HG03135 (cell line): Measurements from ENCODE around the gene BEGAIN.

Experiments used
- ATAC-seq: cut with Tn5 transposase; IDR thresholded peaks from one replicate; pipeline ENCODE4 v1.9.1; 2021; ENCODE audit warnings: mild to moderate bottlenecking, moderate library complexity; ENCODE audit not compliant: unreplicated experiment

BEGAIN gene

GRCh38 chr14:100615736-100616695, 28.8 kb upstream of the BEGAIN start:
- no peak for ATAC-seq

GRCh38 chr14:100614803-100615202, 27.6 kb upstream of the BEGAIN start:
- ATAC-seq, result no peak

GRCh38 chr14:100612986-100613385, 25.8 kb upstream of the BEGAIN start:
- ATAC-seq, result no peak

- no peak for ATAC-seq
Measured at GRCh38 chr14:100611811-100612480, 24.7 kb upstream of the BEGAIN start.

GRCh38 chr14:100610511-100611217, 23.4 kb upstream of the BEGAIN start:
- ATAC-seq, result no peak

GRCh38 chr14:100609941-100610391, 22.7 kb upstream of the BEGAIN start:
- no peak for ATAC-seq

- no peak for ATAC-seq
Measured at GRCh38 chr14:100609331-100609870, 22.2 kb upstream of the BEGAIN start.

- ATAC-seq, result no peak
Measured at GRCh38 chr14:100608586-100609330, 21.5 kb upstream of the BEGAIN start.

GRCh38 chr14:100608064-100608463, 20.8 kb upstream of the BEGAIN start:
- no peak for ATAC-seq

GRCh38 chr14:100607611-100607956, 20.4 kb upstream of the BEGAIN start:
- ATAC-seq, result no peak

- no peak for ATAC-seq
Measured at GRCh38 chr14:100606687-100607610, 19.7 kb upstream of the BEGAIN start.

- no peak for ATAC-seq
Measured at GRCh38 chr14:100605706-100606686, 18.8 kb upstream of the BEGAIN start.

DNA sequence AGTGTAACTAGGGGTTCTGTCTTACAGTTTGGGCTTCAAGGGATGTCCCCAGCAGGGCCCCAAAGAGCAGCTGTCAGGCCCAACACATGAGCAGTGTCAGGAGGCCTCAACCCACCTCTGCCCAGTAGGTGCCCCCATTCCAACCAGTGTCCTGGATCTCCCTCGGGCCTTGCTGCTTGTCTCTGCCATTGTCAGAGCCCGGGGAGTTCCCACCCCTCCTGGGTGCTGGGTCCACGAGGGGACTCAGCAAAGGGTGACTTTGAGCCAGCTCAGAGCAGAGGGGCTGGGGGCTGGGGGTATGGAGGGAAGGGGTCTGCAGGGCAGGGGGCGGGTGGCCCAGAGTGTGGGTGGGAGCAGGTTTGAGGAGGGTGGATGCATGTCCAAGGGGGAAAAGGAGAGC, 18.0 kb upstream of the BEGAIN start:
- ATAC-seq, result no peak

- no peak for ATAC-seq
Measured at GRCh38 chr14:100604709-100605108, 17.5 kb upstream of the BEGAIN start.

GRCh38 chr14:100604121-100604501, 16.9 kb upstream of the BEGAIN start:
- no peak for ATAC-seq

DNA sequence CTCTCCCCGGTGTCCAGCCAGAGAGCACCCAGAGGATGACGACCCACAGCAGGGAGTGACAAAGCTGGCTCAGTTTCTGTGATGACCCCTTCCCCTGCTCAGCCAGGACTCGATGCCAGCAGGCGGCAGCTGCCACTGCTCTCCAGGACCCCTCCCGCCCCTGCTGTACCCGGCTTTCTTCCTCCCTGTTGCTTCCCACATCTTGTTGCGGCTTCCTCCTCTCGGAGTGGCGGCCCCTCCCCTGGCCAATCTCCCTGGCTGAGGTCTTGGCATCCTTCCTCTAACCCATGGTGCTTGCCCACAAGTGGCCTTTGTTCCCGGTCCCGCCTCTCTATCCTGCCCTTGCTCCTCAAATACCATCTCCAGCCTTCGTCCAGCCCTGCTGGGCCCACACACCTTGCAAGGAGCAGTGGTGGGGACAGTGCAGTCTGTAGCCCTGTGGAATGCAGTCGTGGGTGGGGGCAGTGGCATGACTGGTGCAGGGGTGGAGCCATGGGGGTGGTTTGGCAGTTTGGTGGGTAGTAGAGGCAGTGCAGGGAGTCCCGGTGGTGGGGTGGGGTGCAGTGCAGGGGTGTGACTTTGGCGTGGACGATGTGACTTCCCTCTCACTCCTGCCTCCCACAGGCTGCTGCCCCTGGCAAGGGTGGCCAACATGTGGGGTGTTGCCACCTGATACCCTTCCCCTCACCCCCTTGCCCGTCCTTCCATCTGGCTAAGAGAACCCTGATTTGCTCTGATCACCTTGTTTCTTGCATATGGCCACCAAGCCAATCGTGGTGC, 16.3 kb upstream of the BEGAIN start:
- no peak for ATAC-seq

- no peak for ATAC-seq
Measured at GRCh38 chr14:100602621-100603230, 15.5 kb upstream of the BEGAIN start.
